K562 (cell line): Measurements from ENCODE around the gene PMM1. TPM values are rescaled to one million over a fixed set of nuclear protein-coding genes. Genes with fewer than 3 reads are reported as not detected.

Experiments
- ATAC-seq: fragments of 200-7000 bp; cut with Tn5 transposase; 3 replicates; pipeline ENCODE4 v1.9.1; 2020; ENCODE audit warnings: moderate library complexity
- BruUV-seq: library from RNA; stranded (reverse); fragments of 400-500 nt; replicated peaks from 2 replicates; lab custom pipeline; 2021; lab: Mats Ljungman, UMichigan
- CTCF ChIA-PET: fragments of 300-600 bp; formaldehyde crosslinking; extraction: SDS; loops from one replicate; lab custom pipeline; 2021; ENCODE audit warnings: low intra/inter-chr PET ratio; lab: Yijun Ruan, JAX
- POLR2A ChIA-PET: fragments of 300-600, 350-650 bp; sonication (Branson Sonifier 250); formaldehyde crosslinking; extraction: SDS; loops from one replicate; lab custom pipeline; 2021; ENCODE audit warnings: antibody characterized with exemption, inconsistent platforms; lab: Yijun Ruan, JAX
- DNase-seq, 4 experiments: peaks; one replicate each; pipeline versions ENCODE4 v3.0.0 to v3.0.0-alpha.2; 2011 to 2018; ENCODE audit warnings: low spot score in 3 of 4, mixed read lengths in 3 of 4; ENCODE audit errors: extremely low read depth in 1 of 4
- FAIRE-seq: peaks from 2 replicates; lab custom pipeline; 2011; peaks lifted over from hg19 to GRCh38; lab: Jason Lieb, UNC
- H2AFZ ChIP-seq: 2 replicates; pipeline ENCODE4 v1.6.0; 2011; ENCODE audit warnings: low read depth, low read length, control low read depth, inconsistent platforms
- H3K27ac ChIP-seq: fragments of 200-600 bp; 3 replicates; pipeline ENCODE4 v1.8.0; 2011; ENCODE audit warnings: low read depth, mild to moderate bottlenecking, control low read depth, inconsistent platforms, low read length, moderate library complexity, mixed read lengths; ENCODE audit errors: extremely low read depth
- H3K27me3 ChIP-seq, 2 experiments: fragments of 300-600 bp in 1 of 2; 2 replicates in 1 of 2; 3 replicates in 1 of 2; pipeline versions ENCODE4 v1.6.0 to v1.8.0; 2011; ENCODE audit warnings: inconsistent platforms in 2 of 2, low read length in 2 of 2, mild to moderate bottlenecking in 1 of 2, mixed read lengths in 1 of 2, moderate library complexity in 1 of 2; ENCODE audit not compliant: control insufficient read depth in 2 of 2, insufficient read depth in 2 of 2
- H3K36me3 ChIP-seq: fragments of 300-600 bp; 3 replicates; pipeline ENCODE4 v1.8.0; 2011; ENCODE audit warnings: mild to moderate bottlenecking, low read length, inconsistent platforms; ENCODE audit not compliant: control insufficient read depth, insufficient read depth
- H3K4me1 ChIP-seq, 2 experiments: fragments of 200-600 bp in 1 of 2; replicated peaks in 1 of 2; 2 replicates in 1 of 2; 3 replicates in 1 of 2; pipeline versions ENCODE4 v1.5.1 to v1.8.0; 2011; ENCODE audit warnings: inconsistent platforms in 2 of 2, low read length in 2 of 2, mild to moderate bottlenecking in 1 of 2, mixed read lengths in 1 of 2, moderate library complexity in 1 of 2; ENCODE audit not compliant: control insufficient read depth in 2 of 2, insufficient read depth in 2 of 2
- H3K4me2 ChIP-seq: 2 replicates; pipeline ENCODE4 v1.6.1; 2011; ENCODE audit warnings: low read length, control low read depth, inconsistent platforms, mixed read lengths; ENCODE audit not compliant: insufficient read depth
- H3K4me3 ChIP-seq: fragments of 200-600 bp; sonication (generic), shearing (Covaris generic); 2 replicates; pipeline ENCODE4 v1.5.1; 2016; ENCODE audit warnings: control low read depth, inconsistent platforms
- H3K79me2 ChIP-seq: fragments of 200-600 bp; 3 replicates; pipeline ENCODE4 v1.8.0; 2011; ENCODE audit warnings: low read length, inconsistent platforms; ENCODE audit not compliant: control insufficient read depth, insufficient read depth
- H3K9ac ChIP-seq, 2 experiments: 2 replicates each; pipeline versions ENCODE4 v1.6.0 to v1.6.1; 2011; ENCODE audit warnings: low read depth in 2 of 2, low read length in 2 of 2, control low read depth in 1 of 2, inconsistent platforms in 1 of 2, mild to moderate bottlenecking in 1 of 2, mixed read lengths in 1 of 2; ENCODE audit not compliant: insufficient read depth in 1 of 2
- H3K9me1 ChIP-seq: one replicate; pipeline ENCODE4 v1.6.0; 2011; ENCODE audit warnings: inconsistent platforms, mild to moderate bottlenecking, low read length, moderate library complexity; ENCODE audit not compliant: control insufficient read depth, insufficient read depth
- H3K9me3 ChIP-seq: replicated peaks from 2 replicates; pipeline ENCODE4 v1.5.1; 2011; ENCODE audit warnings: low read depth, low read length, inconsistent platforms; ENCODE audit not compliant: control insufficient read depth, insufficient read depth
- H4K20me1 ChIP-seq: replicated peaks from 2 replicates; pipeline ENCODE4 v1.6.1; 2011; ENCODE audit warnings: low read length, inconsistent platforms, mixed read lengths; ENCODE audit not compliant: control insufficient read depth, insufficient read depth
- JUND ChIP-seq, 2 experiments: IDR thresholded peaks; 2 replicates in 1 of 2; 3 replicates in 1 of 2; pipeline ENCODE4 v1.6.1; 2011; ENCODE audit warnings: borderline replicate concordance in 2 of 2, low read depth in 2 of 2, low read length in 2 of 2, improper control_type of control experiment in 1 of 2, missing biosample characterization in 1 of 2, missing genetic modification characterization in 1 of 2, missing genetic modification reagents in 1 of 2
- ZNF146 ChIP-seq: IDR thresholded peaks from one replicate; pipeline ENCODE4 v1.6.1; 2018; ENCODE audit warnings: missing compliant biosample characterization; ENCODE audit not compliant: unreplicated experiment
- WGBS: fragments of 100-300 bp; shearing (Covaris generic); methylation state at CpG from one replicate; pipeline ENCODE4 v1.1.6; 2016; ENCODE audit warnings: low coverage, mixed read lengths; ENCODE audit not compliant: insufficient coverage; ENCODE audit errors: missing lambda C conversion rate; 5-methylcytosine and 5-hydroxymethylcytosine counted together
- in situ Hi-C: fragments of 300-500 bp; cut with MboI; formaldehyde crosslinking; loops from 4 replicates; pipeline ENCODE4 v1.15.0; 2018; ENCODE audit warnings: inconsistent platforms, mixed read lengths
- intact Hi-C: fragments of 100-400 bp; cut with micrococcal nuclease; formaldehyde crosslinking; loops from 2 replicates; pipeline ENCODE4 v1.14.2; 2022
- polyA plus RNA-seq, 8 experiments: library from polyadenylated mRNA; depleted of rRNA in 4 of 8; stranded (reverse) in 5 of 8; unstranded in 3 of 8; fragments of >200 nt; fragmentation: Nextera tagmentation in 2 of 8; fragmentation: Illumina TruSeq in 1 of 8; extraction: Ambion mirVana in 2 of 8; extraction: Trizol in 1 of 8; gene quantifications; 2 replicates each; pipeline versions ENCODE4 v1.2.1 to v1.2.3, GENCODE V29; 2011 to 2014; ENCODE audit warnings: inconsistent platforms in 1 of 8, missing spikeins in 1 of 8
- total RNA-seq, 7 experiments: library from RNA; depleted of rRNA in 6 of 7; stranded (reverse); fragments of >200 nt in 6 of 7; fragmentation: Illumina TruSeq in 2 of 7; extraction: Trizol in 2 of 7; gene quantifications; 2 replicates each; pipeline versions ENCODE4 v1.2.1 to v1.2.3, GENCODE V29; 2011 to 2021; ENCODE audit warnings: low replicate concordance in 1 of 7

Gene PMM1
- total and polyA plus RNA-seq, 9 of the 15 experiments (the other 6 are each of a cell fraction or from before 2014, with no cell fraction given) = 10.2 to 31.7 (median 20.3) TPM

DNA sequence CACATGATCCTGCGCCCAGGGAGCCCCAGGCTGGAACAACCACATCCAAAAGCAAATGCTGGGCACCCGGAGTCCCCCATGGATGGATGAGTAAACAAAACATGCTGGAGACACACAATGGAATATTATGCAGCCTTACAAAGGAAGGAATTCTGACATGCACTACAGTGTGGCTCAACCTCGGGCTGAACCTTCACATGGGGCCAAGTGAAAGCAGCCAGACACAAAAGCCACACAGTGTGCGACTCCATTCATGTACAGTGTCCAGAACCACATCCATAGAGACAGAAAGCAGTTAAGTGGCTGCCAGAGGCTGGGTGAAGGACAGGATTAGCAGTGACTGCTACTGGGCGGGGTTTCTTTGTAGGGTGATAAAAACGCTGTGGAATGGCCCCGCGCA, 55.4 kb downstream of the PMM1 start:
- H2AFZ ChIP-seq = no peak overlapping the region
- no peak for DNase-seq
- ChIA-PET CTCF (no interaction called here), POLR2A (no interaction called here)
- H3K36me3 ChIP-seq = peaks cover 74% of the 10 kb centered on the region; the same call in 2 of the 3 replicates
- H3K27ac ChIP-seq = no peak overlapping the region
- 57% methylated on average over 8 of the region's 8 CpGs for WGBS
- H3K4me2 ChIP-seq = no peak overlapping the region
- peaks cover under 1 to 34% of the 10 kb centered on the region in 2 experiments; a peak in 4 of 5 replicates for H3K4me1 ChIP-seq
- H4K20me1 ChIP-seq = peaks cover 8% of the 10 kb centered on the region
- peaks cover 47% of the 10 kb centered on the region for H3K79me2 ChIP-seq
- no peaks in the 10 kb centered on the region for H3K9me1 ChIP-seq
- no peaks in the 10 kb centered on the region for H3K27me3 ChIP-seq
- in situ Hi-C loops (no loop called here), intact Hi-C loops (no loop called here)
- no TSS peak for BruUV-seq
- no peak for FAIRE-seq
- no peak for ATAC-seq
- no peaks in the 10 kb centered on the region for H3K9me3 ChIP-seq
- no peak overlapping the region for H3K9ac ChIP-seq
- TF ChIP-seq JUND (IDR thresholded peaks at IDR 0.05; ENCODE audit: borderline replicate concordance, low read depth, low read length) (no peak), JUND (tag; IDR thresholded peaks at IDR 0.05; ENCODE audit: borderline replicate concordance, low read depth, low read length) (no peak), ZNF146 (CRISPR knock-in tag) (peak; percentile 67)
- H3K4me3 ChIP-seq = no peak overlapping the region
